Inflammatory macrophage (primary cell): ENCODE measurements around the gene GPR33.
"Not testable (repeated sequence)": the region's sequence is repeated elsewhere in the genome, so short reads cannot be mapped to it uniquely, and the experiment has no call there.

ENCODE experiments used
- DNase-seq, 2 donors: peaks; one replicate each; pipeline ENCODE4 v3.0.0-alpha.2; 2020 to 2022

Gene GPR33

DNA sequence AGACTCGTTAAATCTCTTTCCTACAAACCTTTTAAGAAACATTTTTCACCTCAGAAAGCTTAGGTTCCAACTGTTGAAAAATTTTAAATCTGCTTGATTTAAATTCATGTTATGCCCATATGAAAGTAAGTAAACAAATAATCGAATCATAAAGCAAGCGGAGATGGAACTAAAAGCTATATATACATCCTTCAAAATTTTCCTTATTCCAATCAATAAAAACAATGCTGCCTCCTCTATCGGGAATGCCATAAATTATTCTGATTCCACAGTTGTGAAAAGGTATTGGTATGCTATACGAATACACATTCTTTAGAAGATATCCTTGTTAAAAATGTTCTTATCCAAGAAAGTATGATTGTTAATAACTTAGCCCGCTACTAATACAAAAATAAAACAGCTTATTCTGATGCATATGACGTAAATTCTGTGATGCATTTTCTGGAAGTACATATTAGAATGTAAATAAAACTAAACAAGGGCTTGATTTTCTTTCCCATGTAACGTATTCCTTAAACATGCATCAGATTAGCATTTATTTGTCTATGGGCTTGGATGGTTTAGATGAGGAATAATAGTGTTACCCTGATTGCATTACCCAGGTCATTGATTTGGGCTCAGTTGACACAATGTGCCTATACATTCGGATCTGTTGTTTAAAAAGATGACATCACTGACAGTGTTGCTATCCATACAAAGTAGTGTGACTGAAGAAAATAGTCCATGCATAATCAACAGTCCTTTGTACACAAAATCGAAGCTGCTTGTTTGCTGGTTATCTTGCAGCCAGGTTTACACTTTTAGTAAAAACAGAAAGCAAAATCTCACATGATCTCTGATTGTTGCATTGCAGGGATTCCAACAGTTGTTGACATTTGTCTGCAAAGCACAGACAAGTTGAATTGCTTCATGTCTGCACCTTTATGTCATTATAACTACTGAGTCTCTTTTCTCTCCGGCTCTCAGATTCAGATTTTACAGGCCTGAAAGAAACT lies 29.9 kb downstream of the GPR33 start:
- DNase-seq = no peak

DNA sequence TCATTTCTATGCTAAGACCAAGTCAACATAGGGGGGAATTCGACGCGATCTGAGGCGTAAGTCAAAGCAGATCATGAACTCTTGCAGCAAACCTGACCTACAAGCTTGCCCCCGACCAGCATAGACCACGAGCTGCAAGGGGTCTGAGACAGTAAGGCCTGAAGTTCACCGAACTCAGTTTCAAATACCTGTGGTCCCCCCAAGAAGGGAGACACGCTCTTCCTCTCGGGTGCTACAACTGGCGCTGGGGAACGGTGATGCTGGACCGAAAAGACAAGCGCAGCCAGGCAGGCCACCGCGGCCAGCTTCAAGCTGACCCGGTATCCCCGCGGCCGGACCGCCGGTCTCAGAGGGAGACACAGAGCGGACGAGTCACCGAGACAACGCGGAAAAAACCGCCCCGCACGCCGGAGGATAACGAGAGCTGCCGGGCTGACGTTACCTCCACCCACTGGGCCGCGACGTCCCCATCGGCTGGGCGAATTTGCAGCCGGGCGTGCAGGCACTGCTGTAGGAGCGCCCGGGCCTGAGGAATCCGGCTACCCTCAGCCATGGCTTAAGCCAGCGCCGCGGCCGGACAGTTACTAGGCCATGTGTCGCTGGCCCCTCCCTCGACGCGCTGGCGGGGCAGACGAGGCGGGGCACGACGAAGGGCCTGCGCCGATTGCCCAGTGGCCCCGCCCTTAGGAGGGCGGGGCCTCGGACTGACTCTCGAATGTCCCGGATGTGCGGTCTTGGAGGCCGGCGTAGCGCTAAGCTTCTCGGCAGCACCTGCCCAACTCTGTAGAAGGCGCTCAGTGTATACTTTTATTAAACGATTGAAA lies 30.8 kb downstream of the GPR33 start, which contains the start of gene DTD2:
Gene DTD2 (minus strand): TSS at position 666 of the 824 bp plus-strand sequence. CDS start 113 bp downstream, at position 553.
- peak; percentile 97 for DNase-seq

DNA sequence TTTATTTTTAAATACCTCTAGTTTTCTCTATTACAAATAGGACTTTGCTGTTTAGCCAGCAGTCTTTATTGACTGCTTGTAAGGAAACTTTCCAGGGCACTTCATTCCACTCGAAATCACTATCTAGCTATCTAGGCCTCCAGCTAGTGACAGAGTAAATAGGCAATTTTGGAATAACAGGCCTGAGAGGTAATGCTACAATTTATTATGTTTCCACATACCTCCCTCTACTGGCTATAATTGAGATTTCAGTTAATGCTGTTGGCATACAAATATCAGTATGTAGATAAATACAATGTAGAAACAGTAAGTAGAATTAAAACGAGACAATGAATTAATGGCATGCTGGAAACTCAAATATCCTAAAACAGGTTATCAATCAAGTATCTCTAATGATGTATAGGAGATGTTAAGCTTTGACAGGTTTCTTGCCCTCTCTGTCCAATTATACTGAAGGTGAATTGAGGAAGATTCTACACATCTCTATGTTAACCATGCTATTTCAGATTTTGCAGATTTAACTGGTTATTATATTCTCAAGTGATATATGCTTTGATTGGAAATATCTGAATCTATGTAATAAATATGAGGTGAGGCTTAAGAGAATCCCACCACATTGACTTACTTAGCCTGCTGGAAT lies 37.7 kb downstream of the GPR33 start:
- DNase-seq = peak; percentile 13 to 59

- DNase-seq = no peak
These were observed 38.7 kb downstream of the GPR33 start for GRCh38 chr14:31449136-31449535.

DNA sequence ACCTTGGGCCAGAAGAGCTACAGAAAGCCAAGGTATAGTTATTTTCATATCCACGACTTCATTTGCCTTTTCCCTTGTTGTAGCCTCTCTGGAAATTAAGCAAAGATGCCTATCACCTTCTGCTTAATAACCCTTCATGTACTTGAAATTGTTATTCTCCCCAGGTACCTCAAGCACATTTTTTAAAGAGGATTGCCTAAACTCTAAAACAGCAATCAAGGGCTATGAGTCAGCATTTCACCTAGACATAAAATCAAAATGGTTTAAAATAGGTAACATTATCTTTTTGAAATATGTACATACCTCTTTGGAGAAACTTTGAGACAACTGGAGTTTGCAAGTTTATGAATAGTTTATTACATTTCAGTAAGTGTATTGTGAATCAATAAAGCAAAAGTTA lies 42.1 kb downstream of the GPR33 start:
- DNase-seq = no peak

DNA sequence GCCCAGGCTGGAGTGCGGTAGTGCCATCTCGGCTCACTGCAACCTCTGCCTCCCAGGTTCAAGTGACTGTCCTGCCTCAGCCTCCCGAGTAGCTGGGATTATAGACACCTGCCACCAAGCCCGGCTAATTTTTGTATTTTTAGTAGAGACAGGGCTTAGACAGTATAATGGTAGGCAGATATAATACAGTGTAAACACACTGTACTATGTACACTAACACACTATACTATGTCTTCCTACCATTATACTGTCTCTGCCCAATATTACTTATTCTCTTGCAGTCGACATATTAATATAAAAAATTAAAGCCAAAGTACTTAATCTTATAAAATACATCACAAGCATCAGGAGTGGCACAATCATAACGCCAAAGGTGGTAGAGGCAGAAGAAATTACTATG lies 45.6 kb downstream of the GPR33 start:
- DNase-seq = no peak

DNA sequence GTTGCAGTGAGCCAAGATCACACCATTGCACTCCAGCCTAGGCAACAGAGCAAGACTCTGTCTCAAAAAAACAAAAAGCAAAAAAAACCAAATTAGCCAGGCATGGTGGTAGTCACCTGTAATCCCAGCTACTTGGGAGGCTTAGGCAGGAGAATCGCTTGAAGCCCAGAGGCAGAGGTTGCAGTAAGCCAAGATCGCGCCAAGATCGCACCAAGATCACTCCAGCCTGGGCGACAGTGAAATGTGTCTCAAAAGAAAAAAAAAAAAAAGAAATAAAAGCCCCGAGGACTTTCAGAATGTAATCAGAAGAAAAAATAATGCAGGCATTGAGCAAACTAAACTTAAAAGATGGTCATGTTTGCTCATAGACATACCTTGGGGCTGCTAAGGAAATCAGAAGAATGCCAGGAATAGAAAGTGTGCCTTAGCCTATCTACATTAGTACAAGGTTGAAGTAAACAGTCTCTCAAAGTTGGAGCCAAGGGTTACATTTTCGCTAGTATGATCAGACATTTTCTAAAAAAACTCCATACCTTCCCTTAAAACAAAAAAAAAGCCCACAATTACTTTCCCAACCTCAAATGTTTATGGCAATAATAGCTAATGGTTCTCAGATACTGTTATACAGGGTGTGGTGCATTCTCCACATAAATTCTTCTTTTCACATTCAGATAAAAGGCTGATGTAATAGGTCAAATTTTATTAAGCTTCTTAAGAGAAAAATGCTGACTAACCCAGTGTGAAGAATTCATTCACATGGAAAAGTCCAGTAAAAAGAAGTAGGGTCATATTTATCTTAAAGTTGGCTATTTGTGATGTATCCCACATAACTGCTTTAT lies 46.3 kb downstream of the GPR33 start:
- DNase-seq = no peak

DNA sequence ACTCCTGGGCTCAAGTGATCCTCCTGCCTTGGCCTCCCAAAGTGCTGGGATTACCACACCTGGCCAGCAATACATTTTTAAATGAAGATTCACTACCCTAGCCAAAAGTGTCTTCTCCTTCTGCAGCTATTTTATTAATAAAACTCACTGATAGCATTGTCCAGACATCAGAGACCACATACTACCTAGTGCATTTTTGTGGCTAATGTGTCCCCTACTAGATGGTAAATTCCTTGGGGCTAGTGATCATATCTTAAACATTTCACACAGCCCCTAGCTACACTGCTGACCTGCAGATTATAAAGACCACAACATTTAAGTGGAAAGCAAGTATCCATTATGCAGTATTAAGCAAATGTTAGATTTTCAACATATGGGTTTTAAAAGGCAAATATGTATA lies 47.6 kb downstream of the GPR33 start:
- no peak for DNase-seq

DNA sequence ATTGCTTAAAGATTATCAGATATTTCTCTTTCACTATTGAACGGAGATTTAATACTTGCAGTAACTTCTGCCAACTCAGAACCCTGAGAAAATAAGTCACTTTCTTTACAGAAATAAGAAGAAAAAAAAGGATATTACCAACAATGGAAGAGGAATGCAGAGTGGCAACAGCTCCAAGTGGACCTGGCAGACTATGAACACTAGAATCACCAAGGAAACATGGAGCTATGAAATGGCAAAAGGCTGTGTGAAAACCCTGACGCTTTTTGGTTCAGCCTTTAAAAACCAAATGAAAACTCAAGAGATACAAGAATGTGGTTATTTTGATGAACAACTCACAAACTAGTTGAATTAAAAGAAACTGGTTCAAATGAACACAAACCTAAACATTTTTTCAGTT lies 48.3 kb downstream of the GPR33 start:
- DNase-seq = no peak

GRCh38 chr14:31437045-31437691 lies 50.7 kb downstream of the GPR33 start:
- not testable (repeated sequence) for DNase-seq

DNA sequence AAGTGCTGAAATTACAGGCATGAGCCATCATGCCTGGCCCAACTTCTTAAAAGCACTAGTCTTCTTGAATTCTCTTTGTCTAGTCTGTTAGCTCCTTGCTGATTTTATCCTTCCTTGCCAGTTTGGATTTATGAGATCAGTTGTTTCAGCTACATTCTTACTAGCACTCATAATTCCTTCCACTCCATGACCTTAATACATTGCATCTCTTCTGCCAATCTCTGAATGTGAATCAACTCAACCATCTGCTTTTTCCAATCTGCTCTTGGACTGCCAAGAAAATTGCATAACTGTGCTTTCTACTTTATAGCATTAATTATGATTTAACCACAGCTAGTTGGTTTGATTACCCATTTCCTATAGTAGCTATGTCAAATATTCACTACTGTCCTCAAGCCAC lies 52.6 kb downstream of the GPR33 start:
- no peak for DNase-seq
